HUES6 (cell line): Measurements from ENCODE around the gene C1orf94.

Experiments
- H3K27ac ChIP-seq: 2 replicates; pipeline ENCODE4 v1.7.0; 2013; ENCODE audit warnings: low read depth, mild to moderate bottlenecking, low read length, inconsistent platforms
- H3K27me3 ChIP-seq: 2 replicates; pipeline ENCODE4 v1.6.1; 2013; ENCODE audit warnings: low read length; ENCODE audit not compliant: control insufficient read depth, insufficient read depth
- H3K36me3 ChIP-seq: 2 replicates; pipeline ENCODE4 v1.6.1; 2013; ENCODE audit warnings: low read length; ENCODE audit not compliant: control insufficient read depth, insufficient read depth
- H3K4me1 ChIP-seq: 2 replicates; pipeline ENCODE4 v1.6.1; 2013; ENCODE audit warnings: low read length; ENCODE audit not compliant: control insufficient read depth, insufficient read depth
- H3K4me3 ChIP-seq: 2 replicates; pipeline ENCODE4 v1.5.1; 2013; ENCODE audit warnings: low read depth, low read length
- H3K9ac ChIP-seq: one replicate; pipeline ENCODE4 v1.6.1; 2013; ENCODE audit warnings: mild to moderate bottlenecking, low read length
- H3K9me3 ChIP-seq: 2 replicates; pipeline ENCODE4 v1.6.1; 2013; ENCODE audit warnings: low read depth, low read length; ENCODE audit not compliant: control insufficient read depth, insufficient read depth

C1orf94 gene

GRCh38 chr1:34144766-34145165, 31.9 kb upstream of the C1orf94 start:
- H3K9me3 ChIP-seq = no peaks in the 10 kb centered on the region
- H3K4me3 ChIP-seq = no peak overlapping the region
- no peak overlapping the region for H3K9ac ChIP-seq
- no peaks in the 10 kb centered on the region for H3K27me3 ChIP-seq
- H3K27ac ChIP-seq = no peak overlapping the region
- peaks cover 5% of the 10 kb centered on the region; the same call in 1 of the 2 replicates for H3K36me3 ChIP-seq
- peaks cover 28% of the 10 kb centered on the region for H3K4me1 ChIP-seq

GRCh38 chr1:34147301-34147700, 29.4 kb upstream of the C1orf94 start:
- Histone ChIP-seq H3K36me3 (peaks cover 5% of the 10 kb centered on the region; the same call in 1 of the 2 replicates), H3K27ac (no peak overlapping the region), H3K9ac (no peak overlapping the region), H3K4me3 (no peak overlapping the region), H3K4me1 (peaks cover 29% of the 10 kb centered on the region), H3K27me3 (no peaks in the 10 kb centered on the region), H3K9me3 (no peaks in the 10 kb centered on the region)

DNA sequence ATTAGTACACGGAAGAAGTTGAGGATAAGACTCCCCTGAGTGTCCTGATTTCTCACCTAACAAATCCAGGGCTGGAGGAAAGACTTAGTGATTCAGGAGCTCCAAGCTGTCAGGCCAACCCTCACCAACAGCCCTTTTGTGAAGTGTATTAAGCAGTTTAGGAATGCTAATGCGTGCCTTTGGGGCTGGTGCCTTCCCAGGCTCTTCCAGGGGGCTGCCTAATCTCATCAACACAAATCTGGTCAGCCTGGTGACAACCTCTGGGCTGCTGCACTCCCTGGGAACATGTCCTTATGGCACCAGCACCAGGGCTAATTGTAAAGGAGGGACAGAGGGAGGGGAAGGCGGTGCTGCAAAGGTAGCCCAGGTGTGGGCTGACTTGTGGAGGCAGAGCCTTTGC, 27.2 kb upstream of the C1orf94 start:
- Histone ChIP-seq H3K27ac (no peak overlapping the region), H3K4me3 (no peak overlapping the region), H3K9ac (no peak overlapping the region), H3K27me3 (no peaks in the 10 kb centered on the region), H3K9me3 (no peaks in the 10 kb centered on the region), H3K4me1 (peaks cover 29% of the 10 kb centered on the region), H3K36me3 (peaks cover under 1% of the 10 kb centered on the region; the same call in 1 of the 2 replicates)

DNA sequence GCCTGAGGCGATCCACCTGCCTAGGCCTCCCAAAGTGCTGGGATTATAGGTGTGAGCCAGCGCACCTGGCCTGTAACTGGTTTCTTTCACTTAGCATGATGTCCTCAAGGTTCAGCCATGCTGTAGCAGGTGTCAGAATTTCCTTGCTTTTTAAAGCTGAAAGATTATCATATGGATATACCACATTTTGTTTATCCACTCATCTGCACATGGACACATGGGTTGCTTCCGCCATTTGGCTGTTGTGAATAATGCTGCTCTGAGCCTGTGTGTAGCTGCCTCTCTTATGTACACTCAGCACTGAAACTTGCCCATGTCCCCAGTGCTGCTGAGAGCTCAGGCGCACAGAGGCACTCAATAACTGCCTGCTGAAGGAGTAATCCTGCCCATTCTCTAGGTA, 23.5 kb upstream of the C1orf94 start:
- Histone ChIP-seq H3K4me1 (peaks cover 20% of the 10 kb centered on the region), H3K36me3 (no peaks in the 10 kb centered on the region), H3K4me3 (no peak overlapping the region), H3K27me3 (no peaks in the 10 kb centered on the region), H3K9me3 (no peaks in the 10 kb centered on the region), H3K9ac (no peak overlapping the region), H3K27ac (no peak overlapping the region)

DNA sequence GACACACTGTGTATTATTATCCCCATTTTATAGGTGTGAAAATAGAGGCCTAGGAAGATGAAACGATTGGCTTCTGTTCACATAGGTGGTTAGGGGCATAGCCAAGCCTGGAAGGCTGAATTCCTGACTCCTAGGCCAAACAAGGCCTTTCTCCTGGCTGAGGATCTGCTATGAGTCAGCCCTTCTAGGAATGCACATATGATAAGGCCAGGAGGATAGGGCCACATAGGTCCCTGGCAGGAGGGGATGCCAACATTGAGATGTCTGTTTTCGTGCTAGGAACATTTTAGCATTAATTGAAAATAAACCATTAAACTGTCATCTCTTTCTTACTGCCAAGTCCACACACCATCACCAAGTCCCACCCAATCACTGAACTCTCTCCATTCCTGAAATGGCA, 20.8 kb upstream of the C1orf94 start:
- no peaks in the 10 kb centered on the region for H3K9me3 ChIP-seq
- H3K27ac ChIP-seq = no peak overlapping the region

DNA sequence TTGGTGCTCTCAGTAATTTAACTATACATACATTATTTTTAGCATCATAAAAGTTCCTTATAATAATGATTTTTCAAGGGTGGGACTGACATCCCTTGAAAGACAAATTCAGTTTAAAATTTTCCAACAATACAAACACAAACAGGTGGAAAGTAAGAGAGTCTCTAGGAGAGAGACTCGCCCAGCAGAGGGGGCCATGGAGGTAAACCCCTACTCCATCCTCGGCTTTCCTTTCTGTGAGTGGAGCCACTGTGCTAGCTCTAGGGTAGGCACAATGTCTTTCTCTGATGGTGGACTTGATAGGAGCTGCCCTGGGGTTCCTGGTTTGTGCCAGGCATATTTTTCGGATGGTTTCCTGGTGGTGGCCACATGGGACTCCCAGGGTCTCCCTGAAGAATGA, 20.0 kb upstream of the C1orf94 start:
- Histone ChIP-seq H3K9me3 (no peaks in the 10 kb centered on the region), H3K36me3 (no peaks in the 10 kb centered on the region), H3K4me3 (no peak overlapping the region), H3K9ac (no peak overlapping the region), H3K27me3 (peaks cover 8% of the 10 kb centered on the region; the same call in 1 of the 2 replicates), H3K4me1 (no peaks in the 10 kb centered on the region), H3K27ac (no peak overlapping the region)

More for the DNA sequence above, 20.8 kb upstream of the C1orf94 start:
- Histone ChIP-seq H3K9ac (no peak overlapping the region), H3K27me3 (peaks cover 2% of the 10 kb centered on the region; the same call in 1 of the 2 replicates), H3K4me1 (no peaks in the 10 kb centered on the region), H3K36me3 (no peaks in the 10 kb centered on the region), H3K4me3 (no peak overlapping the region)

DNA sequence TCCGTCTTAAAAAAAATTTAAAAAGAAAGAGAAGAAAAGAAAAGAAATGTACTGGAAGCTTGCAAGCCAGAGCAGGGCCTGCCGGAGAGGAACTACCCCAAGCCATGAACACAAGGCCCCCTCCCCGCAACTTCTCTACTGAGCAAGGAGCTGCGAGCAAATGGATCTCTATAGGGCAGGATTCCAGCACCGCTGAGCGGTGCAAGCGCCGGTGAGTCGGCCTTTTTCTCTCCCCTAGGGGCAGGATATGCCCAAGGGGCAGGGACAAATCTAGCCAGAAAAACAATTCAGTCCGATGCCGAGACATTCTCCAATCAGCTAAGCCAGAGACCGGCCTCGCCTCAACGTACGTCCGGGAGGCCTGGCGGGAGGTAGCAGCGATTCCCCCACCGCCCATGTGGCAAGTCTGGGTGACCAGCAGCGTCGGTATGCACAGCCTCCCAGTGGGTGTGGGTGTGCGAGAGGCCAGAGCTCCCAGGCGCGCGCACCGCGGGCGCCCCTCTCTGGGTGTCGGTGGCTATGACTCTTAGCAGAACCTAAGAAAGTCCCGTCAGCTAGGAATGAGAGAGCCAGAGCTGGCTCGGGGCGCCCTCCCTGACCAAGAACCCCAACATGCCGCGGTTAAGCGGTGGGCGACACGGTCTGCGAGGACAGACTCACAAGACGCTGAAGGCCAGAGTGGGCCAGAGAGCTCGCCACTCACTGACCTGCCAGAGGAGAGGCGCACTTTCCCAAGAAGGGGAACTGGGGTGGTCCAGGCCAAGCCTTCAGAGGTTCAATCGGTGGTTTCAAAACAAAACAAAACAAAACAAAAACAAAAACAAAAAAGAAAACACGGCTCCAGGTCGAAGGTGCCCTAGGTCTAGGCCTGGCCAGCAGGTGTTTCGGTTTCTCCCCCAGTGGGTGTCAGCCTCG, 13.6 kb upstream of the C1orf94 start:
- Histone ChIP-seq H3K4me3 (peak overlapping the region; percentile 81), H3K9ac (peak overlapping the region; percentile 32), H3K27me3 (peaks cover 34% of the 10 kb centered on the region), H3K27ac (no peak overlapping the region), H3K9me3 (no peaks in the 10 kb centered on the region), H3K4me1 (peaks cover 14% of the 10 kb centered on the region), H3K36me3 (no peaks in the 10 kb centered on the region)

DNA sequence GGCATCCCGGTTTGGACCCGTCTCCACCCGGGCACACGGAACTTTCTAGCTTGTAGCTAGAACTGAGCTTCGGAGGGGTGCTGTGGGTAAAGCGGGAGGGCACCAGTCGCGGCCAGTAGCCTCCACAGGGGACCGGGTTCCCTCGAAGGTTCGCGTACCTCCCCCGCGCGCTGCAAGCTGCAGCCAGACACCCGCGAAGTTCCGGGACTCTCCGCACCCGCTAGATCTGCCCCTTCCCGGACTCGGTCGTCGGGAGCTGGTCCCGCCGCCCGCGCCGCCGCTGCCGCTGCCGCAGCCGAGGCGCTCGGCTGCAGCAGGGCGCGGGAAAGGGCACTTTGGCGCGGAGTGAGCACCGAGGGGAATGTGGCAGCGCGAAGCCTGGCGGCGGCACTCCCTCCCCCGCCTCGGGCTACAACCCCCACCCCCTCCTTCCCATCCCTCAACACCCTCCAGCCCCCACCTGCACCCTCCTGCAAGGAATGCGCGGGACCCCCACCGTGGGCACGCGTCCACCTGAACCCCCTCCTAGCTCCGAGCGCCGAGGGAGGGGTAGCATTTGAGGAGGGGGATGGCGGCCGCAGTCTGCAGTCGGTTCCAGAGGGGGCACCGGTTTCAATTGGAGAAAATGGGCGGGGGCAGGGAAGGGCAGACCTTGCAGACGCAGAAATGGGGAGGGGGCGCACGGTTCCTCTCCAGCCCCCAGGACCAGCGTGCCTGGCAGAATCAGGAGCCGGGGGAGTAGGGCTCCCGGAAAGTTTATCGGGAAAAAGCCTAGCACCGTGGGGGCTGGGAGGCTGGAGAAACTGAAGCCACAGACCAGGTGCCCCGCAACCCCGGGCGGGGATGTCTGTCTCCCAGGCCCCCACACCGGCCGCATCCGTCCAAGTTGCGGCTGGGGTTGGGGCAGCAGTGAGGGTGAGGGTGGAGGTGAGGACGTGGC, 12.6 kb upstream of the C1orf94 start:
- H3K4me3 ChIP-seq = peak overlapping the region; percentile 81
- H3K9me3 ChIP-seq = no peaks in the 10 kb centered on the region
- no peak overlapping the region for H3K27ac ChIP-seq
- peaks cover 14% of the 10 kb centered on the region for H3K4me1 ChIP-seq
- H3K27me3 ChIP-seq = peaks cover 34% of the 10 kb centered on the region
- H3K9ac ChIP-seq = peak overlapping the region; percentile 67
- H3K36me3 ChIP-seq = no peaks in the 10 kb centered on the region

- H3K9ac ChIP-seq = peak within 1 kb of the TSS; percentile 67
- H3K27ac ChIP-seq = no peak within 1 kb of the TSS
- H3K36me3 ChIP-seq = no peaks in the 10 kb centered on the region
- H3K4me3 ChIP-seq = peak within 1 kb of the TSS; percentile 81
- H3K9me3 ChIP-seq = no peaks in the 10 kb centered on the region
- H3K4me1 ChIP-seq = peaks cover 14% of the 10 kb centered on the region
- peaks cover 34% of the 10 kb centered on the region for H3K27me3 ChIP-seq
These were observed 11.8 kb upstream of the C1orf94 start, which contains the start of gene CSMD2 for GRCh38 chr1:34164771-34165391. Gene CSMD2 (minus strand): TSS chr1:34165230. CDS start chr1:34165097, 133 bp downstream.

- H3K9ac ChIP-seq = no peak overlapping the region
- peak overlapping the region; percentile 81 for H3K4me3 ChIP-seq
- H3K27me3 ChIP-seq = peaks cover 34% of the 10 kb centered on the region
- no peaks in the 10 kb centered on the region for H3K9me3 ChIP-seq
- no peaks in the 10 kb centered on the region for H3K36me3 ChIP-seq
- no peak overlapping the region for H3K27ac ChIP-seq
- peaks cover 14% of the 10 kb centered on the region for H3K4me1 ChIP-seq
These were observed 11.2 kb upstream of the C1orf94 start for GRCh38 chr1:34165422-34165921.
